ENCODE data around the gene SERGEF.
A peak's percentile ranks its signal among the peaks of the same experiment; 100 is the strongest.

SERGEF gene

DNA sequence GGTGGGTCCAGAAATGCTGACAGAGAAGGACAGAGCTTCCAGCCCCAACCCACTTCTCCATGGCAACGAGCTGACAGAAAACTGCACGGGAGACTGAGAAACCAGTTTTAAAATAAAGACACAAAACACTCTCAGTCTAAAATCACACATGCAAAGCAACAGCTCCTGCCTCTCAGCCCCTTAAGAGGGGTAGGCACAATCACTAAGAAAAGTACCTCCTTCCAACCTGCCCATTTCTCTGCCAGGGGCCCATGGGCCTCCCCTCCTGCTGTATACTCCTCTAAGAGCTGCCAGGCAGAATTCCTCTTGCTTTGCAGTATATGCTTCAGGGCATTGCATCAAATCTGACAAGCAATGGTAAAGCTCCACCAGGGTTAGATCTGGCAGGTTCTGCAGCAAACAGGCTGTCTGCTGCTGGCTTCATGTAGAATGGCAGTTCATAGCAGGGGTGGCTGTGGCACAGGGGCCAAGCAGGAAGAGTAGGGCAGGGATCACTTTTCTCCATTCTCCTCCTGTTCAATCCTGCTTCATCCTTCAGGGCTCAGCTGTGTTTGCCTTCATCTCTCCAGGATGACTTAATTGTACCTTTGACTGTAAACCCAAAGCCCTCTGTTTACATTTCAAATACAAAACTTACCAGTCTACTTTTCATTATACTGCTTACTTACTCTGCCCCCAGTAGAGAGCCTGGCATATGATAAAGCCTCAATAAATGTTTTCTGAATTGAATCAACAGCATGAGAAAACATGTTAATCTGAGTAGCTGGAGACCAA is 200.6 kb downstream of the SERGEF start:
- DNase-seq = peak in 1 of 14 donors; percentile 66

- DNase-seq = no peak
These were observed 201.5 kb downstream of the SERGEF start for GRCh38 chr11:17811352-17811751.

DNA sequence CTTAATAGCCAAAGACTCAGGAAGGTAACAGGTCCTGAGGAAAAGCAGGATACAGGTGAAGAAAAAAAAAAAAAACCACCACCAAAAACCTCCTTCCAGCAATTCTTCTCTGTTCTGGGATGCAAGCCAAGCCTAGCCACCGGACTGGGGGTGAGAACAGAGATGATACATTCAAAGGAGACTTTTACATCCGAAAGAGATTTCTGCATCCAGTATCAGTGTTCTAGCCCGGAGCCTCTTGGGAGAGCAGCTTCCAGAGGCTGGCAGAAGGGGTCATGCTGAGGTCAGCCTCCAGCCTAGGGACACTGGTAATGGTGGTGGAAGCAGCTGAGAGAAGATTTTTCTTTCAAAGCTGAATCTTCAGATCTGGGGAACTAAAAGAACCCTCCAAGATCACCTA is 202.1 kb downstream of the SERGEF start:
- peak in 1 of 14 donors; percentile 7 for DNase-seq

- DNase-seq = no peak
These were observed 202.8 kb downstream of the SERGEF start for GRCh38 chr11:17810041-17810440.

GRCh38 chr11:17807034-17807433 is 205.8 kb downstream of the SERGEF start:
- peak in 5 of 14 donors; percentile 15 to 94 (median 31) for DNase-seq

GRCh38 chr11:17805873-17806272 is 207.0 kb downstream of the SERGEF start:
- DNase-seq = no peak

- no peak for DNase-seq
These were observed 207.8 kb downstream of the SERGEF start for GRCh38 chr11:17805043-17805442.

- peak in 2 of 14 donors; percentile 12 to 84 for DNase-seq
These were observed 209.0 kb downstream of the SERGEF start for GRCh38 chr11:17803754-17804334.

DNA sequence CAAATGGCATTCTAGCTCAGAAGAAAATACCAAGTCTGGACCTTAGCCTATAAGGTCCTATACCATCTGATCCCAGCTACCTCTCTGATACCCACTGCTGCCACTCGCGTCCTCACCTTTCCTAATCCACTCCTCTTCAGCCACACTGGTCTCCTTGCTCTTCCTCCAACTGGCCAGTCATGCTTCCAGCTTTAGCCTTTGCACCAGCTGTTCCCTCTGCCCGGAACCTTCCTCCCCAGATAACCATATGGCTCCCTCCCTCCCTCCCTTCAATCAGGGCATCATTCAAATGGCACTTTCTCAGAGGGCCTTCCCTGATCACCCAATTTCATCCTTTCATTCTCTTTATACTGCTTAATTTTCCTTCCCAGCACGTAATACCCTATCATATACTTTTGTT is 210.4 kb downstream of the SERGEF start:
- DNase-seq = peak in 1 of 14 donors; percentile 76

DNA sequence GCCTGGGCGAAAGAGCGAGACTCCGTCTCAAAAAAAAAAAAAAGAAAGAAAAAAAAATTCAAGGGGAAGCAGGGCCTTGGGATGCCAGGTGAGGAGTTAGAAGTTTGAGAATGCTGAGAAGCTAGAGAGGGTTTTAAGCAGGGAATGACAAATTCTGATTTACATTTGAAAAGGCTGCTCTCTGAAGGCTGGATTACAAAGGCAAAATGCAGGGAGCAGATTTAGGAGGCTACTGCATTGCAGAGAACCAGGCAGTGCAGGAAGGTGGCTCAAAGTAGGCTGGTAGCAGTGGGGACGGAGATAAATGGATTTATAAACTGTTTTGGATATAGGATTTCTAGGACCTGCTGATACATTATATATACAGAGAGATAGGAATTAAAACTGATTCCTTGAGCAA is 211.7 kb downstream of the SERGEF start:
- DNase-seq = no peak

DNA sequence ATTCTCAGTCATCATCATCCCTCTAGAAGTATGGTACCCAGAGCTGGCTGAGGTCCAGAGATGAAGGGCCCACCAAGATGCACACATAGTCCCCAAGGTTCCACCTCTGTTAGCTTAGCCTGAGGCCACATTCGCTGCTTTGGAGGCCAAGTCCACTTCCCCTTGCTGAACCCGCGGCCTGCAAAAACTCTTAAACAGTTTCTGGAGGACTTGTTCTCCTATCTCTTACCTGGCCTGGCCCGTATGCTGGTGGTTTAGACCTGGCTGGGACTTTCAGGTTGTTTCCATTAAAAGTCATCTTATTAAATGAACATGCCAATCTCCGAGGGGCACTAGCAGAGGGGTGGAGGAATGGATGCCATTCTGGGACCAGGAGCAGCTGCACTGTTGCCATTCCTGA is 213.7 kb downstream of the SERGEF start:
- DNase-seq = no peak

GRCh38 chr11:17798716-17799115 is 214.1 kb downstream of the SERGEF start:
- peak in 1 of 14 donors; percentile 83 for DNase-seq

DNA sequence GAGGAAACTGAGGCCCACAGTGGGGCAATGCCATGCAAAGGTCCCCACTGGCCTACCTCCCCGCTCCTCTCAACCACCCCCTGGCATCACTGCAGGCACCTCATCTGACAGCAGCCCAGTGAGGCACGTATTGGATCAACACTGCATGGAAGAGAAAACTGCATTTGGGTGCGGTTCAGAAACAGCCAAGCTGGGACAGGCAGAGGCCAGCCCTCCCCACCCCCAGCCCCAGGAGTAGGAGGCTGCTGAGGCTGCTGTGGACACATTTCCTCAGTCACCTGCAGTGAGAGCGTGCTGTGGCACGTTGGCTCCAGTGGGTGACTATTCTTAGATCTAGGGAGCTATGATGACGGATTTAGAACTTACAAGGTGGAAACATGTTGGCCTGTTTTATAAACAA is 214.6 kb downstream of the SERGEF start:
- DNase-seq = no peak

DNA sequence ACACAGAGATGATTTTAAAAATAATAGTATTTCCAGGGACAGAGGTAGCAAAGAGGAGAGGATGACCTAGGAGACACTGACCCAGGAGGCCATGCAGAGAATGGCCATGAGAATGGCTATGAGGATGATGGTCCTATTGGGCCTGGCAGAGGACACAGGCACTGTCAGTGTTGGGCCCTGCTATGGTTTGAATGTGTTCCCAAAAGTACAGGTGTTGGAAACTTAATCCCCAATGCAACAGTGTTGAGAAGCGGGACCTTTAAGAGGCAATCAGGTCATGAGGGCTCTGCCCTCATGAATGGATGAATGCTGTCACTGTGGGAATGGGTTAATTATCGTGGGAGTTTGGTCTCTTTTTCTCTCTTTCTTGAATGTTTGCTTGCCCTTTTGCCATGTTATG is 216.7 kb downstream of the SERGEF start:
- DNase-seq = no peak

GRCh38 chr11:17794981-17795380 is 217.9 kb downstream of the SERGEF start:
- no peak for DNase-seq

DNA sequence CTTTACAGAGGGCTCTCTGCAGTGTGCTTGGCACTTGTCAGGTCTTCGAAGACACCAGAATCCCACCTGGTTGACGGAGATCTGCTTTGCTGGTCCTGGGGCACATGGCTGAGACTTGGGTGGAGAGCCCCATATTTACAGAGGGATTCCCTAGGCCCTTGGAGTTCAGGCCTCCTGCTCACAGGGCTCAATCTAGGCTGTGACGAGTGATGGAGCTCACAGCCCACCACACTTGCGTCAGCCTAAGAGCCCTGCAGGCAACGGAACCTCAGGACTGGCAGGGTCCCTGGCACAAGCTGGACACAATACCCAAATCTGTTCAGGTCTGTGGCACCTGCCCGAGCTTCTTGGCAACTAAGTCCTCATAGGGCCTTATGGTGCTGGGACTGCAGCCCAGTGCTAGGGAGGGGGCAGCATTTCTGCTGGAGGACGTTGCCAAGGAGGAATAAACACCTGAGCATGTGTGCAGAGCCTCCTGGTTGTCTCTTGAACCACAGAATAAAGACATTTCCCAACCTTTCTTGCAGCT is 219.1 kb downstream of the SERGEF start:
- DNase-seq = peak in 4 of 14 donors; percentile 30 to 100 (median 48)

DNA sequence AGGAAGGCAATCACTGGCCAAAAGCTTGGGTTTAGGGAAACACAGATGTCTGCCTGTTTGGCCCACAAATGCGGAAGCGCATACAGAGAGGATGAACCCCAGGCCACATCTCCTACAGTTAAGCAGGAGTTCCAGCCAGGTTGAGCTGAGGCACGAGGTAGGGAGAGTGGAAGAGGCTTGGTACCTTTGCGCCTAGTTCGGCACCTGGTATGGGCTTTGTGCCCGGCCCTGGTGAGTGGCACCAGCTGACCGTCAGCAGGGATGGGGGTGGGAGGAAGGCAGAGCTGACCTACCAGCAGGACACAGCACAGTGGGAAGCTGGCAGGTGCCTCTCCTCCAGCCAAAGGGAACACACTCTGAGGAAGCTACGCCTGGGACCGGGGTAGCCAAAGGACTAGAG is 220.7 kb downstream of the SERGEF start:
- peak in 6 of 14 donors; percentile 9 to 100 (median 44) for DNase-seq

DNA sequence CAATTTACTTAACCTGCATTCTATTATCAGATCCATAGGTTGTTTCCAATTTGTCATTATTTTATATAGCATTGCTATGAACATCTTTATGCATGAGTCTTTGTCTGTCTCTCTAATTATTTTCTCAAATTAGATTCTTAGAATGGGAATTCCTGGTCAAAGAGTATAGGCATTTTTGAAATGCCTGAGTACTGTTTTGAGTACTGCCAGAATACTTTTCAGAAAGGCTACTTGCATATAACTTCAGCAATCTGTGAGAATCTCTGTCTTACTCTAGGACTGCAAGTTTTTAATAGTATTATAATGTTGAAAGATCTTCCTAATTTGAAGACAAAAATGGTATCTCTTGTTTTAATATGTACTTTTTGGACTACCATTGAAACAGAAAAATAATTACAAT is 221.7 kb downstream of the SERGEF start:
- no peak for DNase-seq

- DNase-seq = no peak
These were observed 222.4 kb downstream of the SERGEF start for GRCh38 chr11:17790453-17790852.

- DNase-seq = no peak
These were observed 224.8 kb downstream of the SERGEF start for GRCh38 chr11:17788084-17788483.

DNA sequence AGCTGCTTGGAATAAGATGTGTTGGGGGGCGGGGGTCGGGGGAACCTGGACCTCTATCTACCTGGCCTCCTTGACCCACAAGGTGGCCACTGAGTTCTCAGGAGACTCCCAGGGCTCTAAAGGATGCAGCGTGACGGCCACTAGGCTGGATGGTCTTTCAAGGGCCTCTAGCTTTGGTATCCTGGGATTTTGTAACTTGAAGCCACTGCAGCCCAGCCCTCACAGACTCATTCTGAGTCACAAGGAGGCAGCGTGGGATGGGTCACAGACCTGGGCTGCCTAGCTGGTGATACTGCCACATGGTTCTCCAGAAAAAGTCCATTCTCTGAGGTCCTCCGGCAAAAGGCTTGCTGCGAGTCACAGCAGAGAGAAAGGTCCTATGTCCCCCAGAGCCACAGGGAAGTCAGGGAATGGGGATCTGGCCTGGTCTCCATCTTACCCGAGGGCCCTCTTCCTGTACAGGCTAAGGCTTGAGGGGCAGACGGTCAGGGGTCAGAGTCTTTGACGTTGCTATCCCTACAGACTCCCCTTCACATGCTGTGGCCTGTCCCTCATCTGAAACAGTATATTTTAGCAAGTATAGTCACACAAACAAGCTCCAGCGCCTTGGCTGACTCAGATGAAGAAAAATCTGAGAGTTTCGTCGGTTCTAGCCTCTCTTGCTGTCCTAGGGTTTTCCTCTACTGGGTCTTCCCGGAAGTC is 225.9 kb downstream of the SERGEF start:
- no peak for DNase-seq

GRCh38 chr11:17783878-17784277 is 229.0 kb downstream of the SERGEF start:
- DNase-seq = no peak

GRCh38 chr11:17782603-17783337 is 230.1 kb downstream of the SERGEF start:
- DNase-seq = no peak

Data from C1 segment of cervical spinal cord (tissue), 14 donors.